OCI-LY1 (cell line): Measurements from ENCODE around the gene C1QTNF5.

Source experiments
- H2AFZ ChIP-seq: fragments of 200-600 bp; sonication (generic), shearing (Covaris generic); 2 replicates; pipeline ENCODE4 v1.6.0; 2014; ENCODE audit warnings: antibody characterized with exemption, mild to moderate bottlenecking, low read length
- H3F3A ChIP-seq: fragments of 200-600 bp; sonication (generic), shearing (Covaris generic); 2 replicates; pipeline ENCODE4 v1.6.0; 2014; ENCODE audit warnings: mild to moderate bottlenecking, antibody characterized with exemption, low read length, moderate library complexity; ENCODE audit not compliant: insufficient read depth
- H3K27ac ChIP-seq: fragments of 200-600 bp; sonication (generic); 2 replicates; pipeline ENCODE4 v1.5.1; 2014; ENCODE audit warnings: low read length, mixed run types, mild to moderate bottlenecking, low read depth; ENCODE audit not compliant: poor library complexity, severe bottlenecking
- H3K27me3 ChIP-seq: fragments of 200-600 bp; sonication (generic); 2 replicates; pipeline ENCODE4 v1.6.0; 2014; ENCODE audit warnings: antibody characterized with exemption, mild to moderate bottlenecking, low read length, moderate library complexity; ENCODE audit not compliant: insufficient read depth
- H3K36me3 ChIP-seq: fragments of 200-600 bp; sonication (generic); 2 replicates; pipeline ENCODE4 v1.6.1; 2014; ENCODE audit warnings: mild to moderate bottlenecking, antibody characterized with exemption, low read length, moderate library complexity, mixed read lengths; ENCODE audit not compliant: insufficient read depth
- H3K4me1 ChIP-seq: fragments of 200-600 bp; sonication (generic); 2 replicates; pipeline ENCODE4 v1.5.1; 2014; ENCODE audit warnings: mild to moderate bottlenecking, low read length, moderate library complexity; ENCODE audit not compliant: insufficient read depth, severe bottlenecking
- H3K4me2 ChIP-seq: fragments of 200-600 bp; sonication (generic), shearing (Covaris generic); 2 replicates; pipeline ENCODE4 v1.6.1; 2014; ENCODE audit warnings: low read length
- H3K4me3 ChIP-seq: fragments of 200-600 bp; sonication (generic); 2 replicates; pipeline ENCODE4 v1.5.1; 2014; ENCODE audit warnings: low read length, low read depth, mild to moderate bottlenecking, mixed read lengths; ENCODE audit not compliant: poor library complexity, severe bottlenecking
- H3K79me2 ChIP-seq: fragments of 200-600 bp; shearing (Covaris generic); 2 replicates; pipeline ENCODE4 v1.6.1; 2016; ENCODE audit warnings: mixed run types, low read length, mixed read lengths; ENCODE audit not compliant: insufficient read depth
- H3K9ac ChIP-seq: fragments of 200-600 bp; sonication (generic), shearing (Covaris generic); 2 replicates; pipeline ENCODE4 v1.6.1; 2014; ENCODE audit warnings: mild to moderate bottlenecking, low read length, mixed read lengths
- H3K9me2 ChIP-seq: fragments of 200-600 bp; sonication (generic), shearing (Covaris generic); 2 replicates; pipeline ENCODE4 v1.6.1; 2014; ENCODE audit warnings: low read depth, mild to moderate bottlenecking, low read length, mixed read lengths
- H3K9me3 ChIP-seq: fragments of 200-600 bp; shearing (Covaris generic); 2 replicates; pipeline ENCODE4 v1.6.1; 2014; ENCODE audit warnings: low read length, mixed read lengths
- H4K20me1 ChIP-seq: fragments of 200-600 bp; sonication (generic), shearing (Covaris generic); 2 replicates; pipeline ENCODE4 v1.6.0; 2016; ENCODE audit warnings: mild to moderate bottlenecking, low read length; ENCODE audit not compliant: insufficient read depth
- EZH2 ChIP-seq: fragments of 200-600 bp; sonication (generic), shearing (Covaris generic); IDR thresholded peaks from 2 replicates; pipeline ENCODE4 v1.8.0; 2017; ENCODE audit warnings: borderline replicate concordance, mixed run types, mild to moderate bottlenecking, antibody characterized with exemption, low read length, moderate library complexity, mixed read lengths
- TF ChIP-seq, protein P1 (sequence below): fragments of 200-600 bp; sonication (generic), shearing (Covaris generic); IDR thresholded peaks from 2 replicates; pipeline ENCODE4 v1.5.1; 2017; ENCODE audit warnings: mild to moderate bottlenecking, antibody characterized with exemption, low read length, moderate library complexity, mixed read lengths

C1QTNF5 gene

DNA sequence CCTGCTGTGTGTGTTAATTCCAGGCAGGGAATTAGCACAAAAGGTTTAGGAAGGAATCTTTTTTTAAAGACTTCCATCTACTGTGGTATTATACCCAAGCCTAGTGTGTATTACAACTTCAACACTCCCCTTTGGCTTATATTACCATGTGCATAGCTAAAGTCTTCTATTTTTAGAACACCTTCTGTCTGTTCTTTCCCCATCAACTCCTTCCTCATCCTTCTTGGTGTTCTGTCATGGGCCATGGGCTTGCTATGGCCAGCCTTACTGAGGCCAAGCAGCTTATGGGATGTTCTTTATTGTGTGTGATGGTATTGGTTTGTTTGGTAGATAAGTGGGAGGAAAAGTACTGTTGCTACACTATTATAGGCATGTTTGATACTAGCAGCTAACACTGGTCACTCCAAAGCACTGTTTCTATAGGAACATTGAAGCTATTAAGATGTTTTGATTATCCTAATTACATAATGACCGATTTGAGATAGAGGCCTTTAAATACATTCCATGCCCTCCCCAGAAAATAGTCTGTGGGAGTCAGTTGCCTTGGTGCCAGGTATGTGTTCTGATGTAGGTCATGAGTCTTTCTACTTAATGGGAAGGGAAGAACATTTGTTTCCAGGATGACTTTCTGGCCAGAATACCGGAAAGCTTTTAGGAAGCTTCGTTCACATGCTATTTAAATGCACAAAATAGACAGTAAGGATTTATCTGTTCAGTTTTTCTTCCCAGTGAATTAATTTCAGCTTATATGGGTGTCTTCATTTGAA, 40.3 kb downstream of the C1QTNF5 start:
- Histone ChIP-seq H3K4me3 (no peak overlapping the region), H3K4me1 (no peaks in the 10 kb centered on the region), H3K79me2 (no peaks in the 10 kb centered on the region), H3F3A (no peaks in the 10 kb centered on the region), H2AFZ (no peak overlapping the region), H3K27ac (no peak overlapping the region), H3K36me3 (peaks cover 79% of the 10 kb centered on the region), H3K27me3 (no peaks in the 10 kb centered on the region), H3K9me3 (no peaks in the 10 kb centered on the region), H3K9me2 (no peaks in the 10 kb centered on the region), H4K20me1 (no peaks in the 10 kb centered on the region), H3K4me2 (no peak overlapping the region), H3K9ac (no peak overlapping the region)
- TF ChIP-seq EZH2: no peak
- TF ChIP-seq, protein P1, sequence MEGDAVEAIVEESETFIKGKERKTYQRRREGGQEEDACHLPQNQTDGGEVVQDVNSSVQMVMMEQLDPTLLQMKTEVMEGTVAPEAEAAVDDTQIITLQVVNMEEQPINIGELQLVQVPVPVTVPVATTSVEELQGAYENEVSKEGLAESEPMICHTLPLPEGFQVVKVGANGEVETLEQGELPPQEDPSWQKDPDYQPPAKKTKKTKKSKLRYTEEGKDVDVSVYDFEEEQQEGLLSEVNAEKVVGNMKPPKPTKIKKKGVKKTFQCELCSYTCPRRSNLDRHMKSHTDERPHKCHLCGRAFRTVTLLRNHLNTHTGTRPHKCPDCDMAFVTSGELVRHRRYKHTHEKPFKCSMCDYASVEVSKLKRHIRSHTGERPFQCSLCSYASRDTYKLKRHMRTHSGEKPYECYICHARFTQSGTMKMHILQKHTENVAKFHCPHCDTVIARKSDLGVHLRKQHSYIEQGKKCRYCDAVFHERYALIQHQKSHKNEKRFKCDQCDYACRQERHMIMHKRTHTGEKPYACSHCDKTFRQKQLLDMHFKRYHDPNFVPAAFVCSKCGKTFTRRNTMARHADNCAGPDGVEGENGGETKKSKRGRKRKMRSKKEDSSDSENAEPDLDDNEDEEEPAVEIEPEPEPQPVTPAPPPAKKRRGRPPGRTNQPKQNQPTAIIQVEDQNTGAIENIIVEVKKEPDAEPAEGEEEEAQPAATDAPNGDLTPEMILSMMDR: no peak

DNA sequence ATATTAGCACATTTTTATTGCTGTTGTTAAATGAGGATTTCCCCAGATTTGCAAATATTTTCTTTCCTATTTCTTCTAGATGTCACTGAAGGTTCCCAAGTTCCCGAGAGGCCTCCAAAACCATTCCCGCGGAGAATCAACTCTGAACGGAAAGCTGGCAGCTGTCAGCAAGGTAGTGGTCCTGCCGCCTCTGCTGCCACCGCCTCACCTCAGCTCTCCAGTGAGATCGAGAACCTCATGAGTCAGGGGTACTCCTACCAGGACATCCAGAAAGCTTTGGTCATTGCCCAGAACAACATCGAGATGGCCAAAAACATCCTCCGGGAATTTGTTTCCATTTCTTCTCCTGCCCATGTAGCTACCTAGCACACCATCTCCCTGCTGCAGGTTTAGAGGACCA, 41.3 kb downstream of the C1QTNF5 start:
- H4K20me1 ChIP-seq: no peaks in the 10 kb centered on the region
- H3K4me3 ChIP-seq: no peak overlapping the region
- H3K27ac ChIP-seq: no peak overlapping the region
- no peaks in the 10 kb centered on the region for H3K79me2 ChIP-seq
- H3K9me3 ChIP-seq: no peaks in the 10 kb centered on the region
- no peak overlapping the region for H2AFZ ChIP-seq
- no peaks in the 10 kb centered on the region for H3K9me2 ChIP-seq
- H3K36me3 ChIP-seq: peaks cover 83% of the 10 kb centered on the region
- no peaks in the 10 kb centered on the region for H3K4me1 ChIP-seq
- H3K4me2 ChIP-seq: no peak overlapping the region
- TF ChIP-seq, protein P1: no peak
- no peak for TF ChIP-seq EZH2
- H3K9ac ChIP-seq: no peak overlapping the region
- H3F3A ChIP-seq: no peaks in the 10 kb centered on the region
- no peaks in the 10 kb centered on the region for H3K27me3 ChIP-seq

DNA sequence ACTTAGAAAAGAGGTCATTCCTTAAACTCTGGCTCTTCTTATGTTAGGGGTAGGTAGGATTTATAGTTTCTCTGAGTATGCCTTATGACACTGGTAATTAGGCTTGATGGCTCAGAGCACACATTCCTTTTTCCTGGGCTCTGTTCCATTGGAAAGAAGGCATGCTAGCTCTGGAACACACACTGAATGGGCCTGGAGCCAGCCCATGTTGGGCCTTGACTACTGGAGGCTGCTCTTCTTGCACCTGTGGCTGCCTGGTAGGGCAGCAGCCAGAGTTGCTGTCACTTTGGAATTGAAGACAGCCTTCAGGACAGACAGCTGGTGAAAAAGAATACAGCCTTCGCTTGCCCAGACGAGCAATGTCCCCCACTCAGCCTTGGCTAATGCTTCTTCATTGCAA, 42.0 kb downstream of the C1QTNF5 start:
- peaks cover 77% of the 10 kb centered on the region for H3K36me3 ChIP-seq
- no peak overlapping the region for H2AFZ ChIP-seq
- H3K4me3 ChIP-seq: no peak overlapping the region
- H4K20me1 ChIP-seq: no peaks in the 10 kb centered on the region
- H3K9me2 ChIP-seq: no peaks in the 10 kb centered on the region
- H3K79me2 ChIP-seq: no peaks in the 10 kb centered on the region
- H3K4me1 ChIP-seq: no peaks in the 10 kb centered on the region
- no peaks in the 10 kb centered on the region for H3K27me3 ChIP-seq
- H3K9ac ChIP-seq: no peak overlapping the region
- H3K27ac ChIP-seq: no peak overlapping the region
- H3F3A ChIP-seq: no peaks in the 10 kb centered on the region
- no peaks in the 10 kb centered on the region for H3K9me3 ChIP-seq
- H3K4me2 ChIP-seq: no peak overlapping the region
- no peak for TF ChIP-seq EZH2
- TF ChIP-seq, protein P1: no peak
